GM10248 (cell line): Measurements from ENCODE around the gene RSPH6A.

Experiments used
- CTCF ChIA-PET: fragments of 300-600 bp; sonication (Branson Sonifier 250); formaldehyde crosslinking; extraction: SDS; loops from one replicate; lab custom pipeline; 2021; ENCODE audit warnings: antibody characterized with exemption; lab: Yijun Ruan, JAX
- POLR2A ChIA-PET: fragments of 350-650 bp; sonication (Branson Sonifier 250); formaldehyde crosslinking; extraction: SDS; loops from one replicate; lab custom pipeline; 2020; ENCODE audit warnings: antibody characterized with exemption; lab: Yijun Ruan, JAX
- DNase-seq: peaks from one replicate; pipeline ENCODE4 v3.0.0; 2012; ENCODE audit errors: extremely low spot score
- TF ChIP-seq, protein P1 (sequence below): IDR thresholded peaks from 2 replicates; pipeline ENCODE4 v1.5.1; 2012; ENCODE audit warnings: mild to moderate bottlenecking, low read depth; ENCODE audit errors: extremely low read depth, missing control alignments, control extremely low read depth

The RSPH6A gene

GRCh38 chr19:45779231-45780145 lies 35.6 kb downstream of the RSPH6A start:
- TF ChIP-seq, protein P1, sequence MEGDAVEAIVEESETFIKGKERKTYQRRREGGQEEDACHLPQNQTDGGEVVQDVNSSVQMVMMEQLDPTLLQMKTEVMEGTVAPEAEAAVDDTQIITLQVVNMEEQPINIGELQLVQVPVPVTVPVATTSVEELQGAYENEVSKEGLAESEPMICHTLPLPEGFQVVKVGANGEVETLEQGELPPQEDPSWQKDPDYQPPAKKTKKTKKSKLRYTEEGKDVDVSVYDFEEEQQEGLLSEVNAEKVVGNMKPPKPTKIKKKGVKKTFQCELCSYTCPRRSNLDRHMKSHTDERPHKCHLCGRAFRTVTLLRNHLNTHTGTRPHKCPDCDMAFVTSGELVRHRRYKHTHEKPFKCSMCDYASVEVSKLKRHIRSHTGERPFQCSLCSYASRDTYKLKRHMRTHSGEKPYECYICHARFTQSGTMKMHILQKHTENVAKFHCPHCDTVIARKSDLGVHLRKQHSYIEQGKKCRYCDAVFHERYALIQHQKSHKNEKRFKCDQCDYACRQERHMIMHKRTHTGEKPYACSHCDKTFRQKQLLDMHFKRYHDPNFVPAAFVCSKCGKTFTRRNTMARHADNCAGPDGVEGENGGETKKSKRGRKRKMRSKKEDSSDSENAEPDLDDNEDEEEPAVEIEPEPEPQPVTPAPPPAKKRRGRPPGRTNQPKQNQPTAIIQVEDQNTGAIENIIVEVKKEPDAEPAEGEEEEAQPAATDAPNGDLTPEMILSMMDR, result peak; percentile 76
- CTCF ChIA-PET, result interaction anchor here (0.6 to 5.4 kb wide), 14 partner anchors 9 to 123 kb away, joined by 3 to 63 read pairs (median 4); partner anchors contain the start of genes DMWD, MYPOP and SIX5
- POLR2A ChIA-PET, result interaction anchor here (0.8 kb wide), 1 partner anchor 9 kb away, joined by 3 read pairs; no protein-coding TSS in a partner anchor
- DNase-seq, result peak; percentile 96

DNA sequence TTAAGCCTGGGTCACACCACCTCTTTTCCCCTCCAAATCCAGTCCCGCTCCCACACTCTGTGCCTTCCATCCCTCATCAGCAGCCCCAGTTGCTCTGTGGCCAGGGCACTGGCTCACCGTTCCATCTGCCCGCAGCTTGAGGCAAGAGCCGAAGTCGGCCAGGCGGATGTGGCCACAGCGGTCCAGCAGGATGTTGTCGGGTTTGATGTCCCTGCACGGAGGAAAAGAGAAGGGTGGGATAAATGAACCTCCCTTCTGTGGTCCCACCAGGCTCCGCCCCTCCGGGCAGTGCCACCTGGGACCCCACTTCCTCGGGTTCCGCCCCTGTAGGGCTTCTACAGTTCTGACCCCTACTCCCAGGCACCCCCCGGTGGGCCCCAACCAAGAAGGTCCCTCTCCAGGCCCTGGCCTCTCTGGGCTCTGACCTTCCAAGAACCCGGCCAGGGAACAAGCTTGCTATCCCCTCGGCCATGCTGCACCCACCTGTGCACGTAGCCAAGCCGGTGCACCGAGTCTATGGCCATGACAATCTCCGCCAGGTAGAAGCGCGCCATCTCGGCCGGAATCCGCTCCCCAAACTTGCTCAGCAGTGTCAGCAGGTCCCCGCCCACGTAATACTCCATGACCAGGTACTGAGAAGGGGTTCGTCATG lies 37.0 kb downstream of the RSPH6A start:
- ChIA-PET POLR2A (no interaction called here), CTCF (interaction anchor here (1.0 to 5.4 kb wide), 4 partner anchors 9 to 39 kb away, joined by 4 to 63 read pairs (median 6); partner anchors contain the start of gene SIX5)
- no peak for DNase-seq
- TF ChIP-seq, protein P1, result no peak

DNA sequence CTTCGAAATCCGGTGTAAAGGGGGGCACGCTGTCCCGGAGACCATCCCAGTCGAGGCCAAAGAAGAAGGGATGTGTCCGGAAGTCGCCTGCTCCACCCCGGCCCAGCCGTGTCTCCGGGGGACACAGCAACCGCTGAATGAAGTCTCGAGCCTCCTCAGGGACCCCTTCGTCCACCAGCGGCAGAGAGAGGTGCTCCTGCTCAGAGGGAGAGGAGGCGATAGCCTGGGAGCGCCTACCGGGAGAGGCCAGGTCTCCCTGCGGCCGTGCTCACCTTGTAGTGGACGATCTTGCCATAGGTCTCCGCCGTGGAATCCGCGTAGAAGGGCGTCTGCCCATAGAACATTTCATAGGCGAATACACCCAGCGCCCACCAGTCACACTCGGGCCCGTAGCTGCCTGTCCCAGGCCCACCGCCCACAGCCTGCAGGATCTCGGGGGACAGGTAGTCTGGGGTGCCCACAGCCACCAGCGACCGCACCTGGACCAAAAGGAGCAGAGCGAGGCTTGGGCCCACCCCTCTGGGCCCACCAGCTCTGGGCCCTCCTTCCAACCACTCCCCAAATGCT lies 37.6 kb downstream of the RSPH6A start:
- POLR2A ChIA-PET, result no interaction called here
- no peak for DNase-seq
- CTCF ChIA-PET, result interaction anchor here (1.0 to 1.3 kb wide), 2 partner anchors 8 to 18 kb away, joined by 3 to 4 read pairs; partner anchors contain the start of gene SIX5
- TF ChIP-seq, protein P1, result no peak

- no peak for DNase-seq
- CTCF ChIA-PET, result interaction anchor here (3.1 kb wide), 1 partner anchor 42 kb away, joined by 11 read pairs; no protein-coding TSS in a partner anchor
- TF ChIP-seq, protein P1, result no peak
- POLR2A ChIA-PET, result no interaction called here
Measured at GRCh38 chr19:45774765-45775164, 40.3 kb downstream of the RSPH6A start.

GRCh38 chr19:45773384-45773783 lies 41.7 kb downstream of the RSPH6A start:
- no peak for DNase-seq
- TF ChIP-seq, protein P1, result no peak
- ChIA-PET CTCF (interaction anchor here (1.1 to 3.1 kb wide), 4 partner anchors 8 to 43 kb away, joined by 3 to 21 read pairs (median 8); no protein-coding TSS in a partner anchor), POLR2A (no interaction called here)

GRCh38 chr19:45772912-45773311 lies 42.2 kb downstream of the RSPH6A start:
- no peak for DNase-seq
- TF ChIP-seq, protein P1, result no peak
- CTCF ChIA-PET, result interaction anchor here (1.1 to 3.1 kb wide), 5 partner anchors 9 to 110 kb away, joined by 3 to 21 read pairs (median 6); no protein-coding TSS in a partner anchor
- POLR2A ChIA-PET, result no interaction called here
